SK-N-SH (cell line): Measurements from ENCODE around the gene SUPV3L1.

ENCODE experiments used
- CTCF ChIP-seq: fragments of 200-600 bp; sonication (generic); IDR thresholded peaks from 2 replicates; pipeline ENCODE4 v1.6.1; 2017; ENCODE audit warnings: antibody characterized with exemption, mild to moderate bottlenecking, moderate library complexity
- EZH2phosphoT487 ChIP-seq: fragments of 200-600 bp; sonication (generic); IDR thresholded peaks from 2 replicates; pipeline ENCODE4 v1.6.1; 2017; ENCODE audit warnings: low read depth, mixed run types, mild to moderate bottlenecking, antibody characterized with exemption, moderate library complexity, borderline replicate concordance
- FOSL2 ChIP-seq: IDR thresholded peaks from 2 replicates; pipeline ENCODE4 v1.4.0; 2012; ENCODE audit warnings: low read depth, mild to moderate bottlenecking, moderate library complexity, borderline replicate concordance
- GABPA ChIP-seq: IDR thresholded peaks from 2 replicates; pipeline ENCODE4 v1.4.0; 2012; ENCODE audit warnings: low read depth, mild to moderate bottlenecking
- MXI1 ChIP-seq: IDR thresholded peaks from 2 replicates; pipeline ENCODE4 v1.6.1; 2012; ENCODE audit warnings: mild to moderate bottlenecking, low read depth, low read length, improper control_type of control experiment
- NRF1 ChIP-seq: IDR thresholded peaks from 2 replicates; pipeline ENCODE4 v1.6.1; 2012; ENCODE audit warnings: low read depth, mild to moderate bottlenecking, low read length
- PBX3 ChIP-seq: IDR thresholded peaks from 2 replicates; pipeline ENCODE4; 2012
- POLR2AphosphoS5 ChIP-seq: IDR thresholded peaks from 2 replicates; pipeline ENCODE4 v1.6.1; 2012; ENCODE audit warnings: low read depth, low read length
- RAD21 ChIP-seq: IDR thresholded peaks from 2 replicates; pipeline ENCODE4 v1.6.1; 2012; ENCODE audit warnings: mild to moderate bottlenecking, low read length
- REST ChIP-seq: IDR thresholded peaks from 2 replicates; pipeline ENCODE4 v1.6.1; 2012; ENCODE audit warnings: mild to moderate bottlenecking, low read depth, low read length, moderate library complexity
- SMC3 ChIP-seq: IDR thresholded peaks from 2 replicates; pipeline ENCODE4 v1.6.1; 2012; ENCODE audit warnings: low read depth, low read length, improper control_type of control experiment
- TAF1 ChIP-seq: IDR thresholded peaks from 2 replicates; pipeline ENCODE4 v1.6.1; 2012; ENCODE audit warnings: low read depth, mild to moderate bottlenecking, low read length, moderate library complexity, borderline replicate concordance
- TCF12 ChIP-seq: IDR thresholded peaks from 2 replicates; pipeline ENCODE4 v1.4.0; 2012
- YY1 ChIP-seq: IDR thresholded peaks from 2 replicates; pipeline ENCODE4 v1.4.0; 2012; ENCODE audit warnings: low read depth, mild to moderate bottlenecking

GRCh38 chr10:69213591-69214311, 33.7 kb downstream of the SUPV3L1 start:
- TF ChIP-seq CTCF (no peak), MXI1 (no peak), TAF1 (no peak), PBX3 (no peak), POLR2AphosphoS5 (no peak), RAD21 (no peak), EZH2phosphoT487 (no peak), TCF12 (no peak), FOSL2 (no peak), YY1 (no peak), SMC3 (no peak), GABPA (no peak), NRF1 (no peak), REST (no peak)
